NT2/D1 (cell line): ENCODE results near the gene KDM2B.

Experiments
- DNase-seq: peaks from one replicate; pipeline ENCODE4 v3.0.0-alpha.2; 2011; ENCODE audit warnings: low read depth, low spot score
- H3K27me3 ChIP-seq: 2 replicates; pipeline ENCODE4 v1.6.0; 2011; ENCODE audit warnings: mild to moderate bottlenecking; ENCODE audit not compliant: insufficient read length, insufficient read depth
- H3K36me3 ChIP-seq: 2 replicates; pipeline ENCODE4 v1.6.1; 2011; ENCODE audit warnings: mild to moderate bottlenecking, low read length, mixed read lengths; ENCODE audit not compliant: insufficient read depth, insufficient read length
- H3K4me1 ChIP-seq: 2 replicates; pipeline ENCODE4 v1.5.1; 2011; ENCODE audit not compliant: insufficient read depth, insufficient read length
- H3K4me3 ChIP-seq: 2 replicates; pipeline ENCODE4 v1.5.1; 2011; ENCODE audit warnings: low read depth; ENCODE audit not compliant: insufficient read length
- H3K9ac ChIP-seq: 2 replicates; pipeline ENCODE4 v1.6.0; 2011; ENCODE audit warnings: low read depth; ENCODE audit not compliant: insufficient read length
- H3K9me3 ChIP-seq: 2 replicates; pipeline ENCODE4 v1.5.1; 2011; ENCODE audit warnings: mild to moderate bottlenecking, low read length; ENCODE audit not compliant: insufficient read depth
- SUZ12 ChIP-seq: IDR thresholded peaks from 2 replicates; pipeline ENCODE4 v1.6.1; 2011; ENCODE audit not compliant: insufficient read length, insufficient read depth; ENCODE audit errors: extremely low read depth
- YY1 ChIP-seq: IDR thresholded peaks from 2 replicates; pipeline ENCODE4 v1.6.1; 2011; ENCODE audit not compliant: insufficient read length, insufficient read depth
- ZNF274 ChIP-seq: IDR thresholded peaks from 2 replicates; pipeline ENCODE4 v1.6.1; 2011; ENCODE audit warnings: mild to moderate bottlenecking, low read depth, low read length

Gene KDM2B

GRCh38 chr12:121516437-121517011 lies 64.3 kb downstream of the KDM2B start:
- Histone ChIP-seq H3K4me3 (no peak overlapping the region), H3K36me3 (peaks cover 56% of the 10 kb centered on the region), H3K4me1 (peaks cover 23% of the 10 kb centered on the region), H3K9me3 (peaks cover 6% of the 10 kb centered on the region; the same call in 1 of the 2 replicates), H3K27me3 (no peaks in the 10 kb centered on the region), H3K9ac (no peak overlapping the region)
- TF ChIP-seq ZNF274, result no peak
- no peak for TF ChIP-seq SUZ12
- no peak for TF ChIP-seq YY1
- DNase-seq, result no peak

GRCh38 chr12:121515615-121516014 lies 65.2 kb downstream of the KDM2B start:
- Histone ChIP-seq H3K4me3 (no peak overlapping the region), H3K4me1 (peaks cover 14% of the 10 kb centered on the region), H3K36me3 (peaks cover 48% of the 10 kb centered on the region), H3K9ac (no peak overlapping the region), H3K9me3 (peaks cover 6% of the 10 kb centered on the region; the same call in 1 of the 2 replicates), H3K27me3 (no peaks in the 10 kb centered on the region)
- no peak for DNase-seq
- TF ChIP-seq ZNF274, result no peak
- no peak for TF ChIP-seq YY1
- TF ChIP-seq SUZ12, result no peak

DNA sequence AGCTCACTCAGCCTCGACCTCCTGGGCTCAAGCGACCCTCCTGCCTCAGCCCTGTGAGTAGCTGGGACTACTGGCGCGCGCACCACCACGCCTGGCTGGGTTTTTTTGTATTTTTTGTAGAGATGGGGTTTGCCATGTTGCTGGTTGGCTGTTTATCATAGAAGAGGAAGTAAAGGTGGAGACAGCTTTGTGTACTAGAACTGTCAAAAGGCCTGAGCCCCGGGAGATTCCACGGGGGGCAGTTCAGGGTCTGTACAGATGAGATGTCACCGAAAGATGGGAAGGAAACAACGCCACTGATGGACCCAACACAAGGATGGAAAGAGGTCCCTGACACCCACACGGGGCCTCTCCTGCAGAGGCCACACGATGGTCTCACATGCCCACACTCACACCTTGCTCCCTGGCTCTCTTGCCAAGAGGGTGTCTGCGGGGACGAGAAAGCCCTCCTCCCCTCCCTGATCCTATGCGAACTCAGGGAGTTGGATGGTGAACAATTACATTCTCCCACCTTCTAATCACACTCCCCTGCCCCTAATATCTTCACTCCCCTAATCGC lies 66.6 kb downstream of the KDM2B start:
- peaks cover 10% of the 10 kb centered on the region for H3K4me1 ChIP-seq
- DNase-seq, result no peak
- H3K36me3 ChIP-seq, result peaks cover 50% of the 10 kb centered on the region
- H3K27me3 ChIP-seq, result no peaks in the 10 kb centered on the region
- H3K4me3 ChIP-seq, result no peak overlapping the region
- TF ChIP-seq SUZ12 (no peak), ZNF274 (no peak), YY1 (no peak)
- peaks cover 6% of the 10 kb centered on the region; the same call in 1 of the 2 replicates for H3K9me3 ChIP-seq
- no peak overlapping the region for H3K9ac ChIP-seq

DNA sequence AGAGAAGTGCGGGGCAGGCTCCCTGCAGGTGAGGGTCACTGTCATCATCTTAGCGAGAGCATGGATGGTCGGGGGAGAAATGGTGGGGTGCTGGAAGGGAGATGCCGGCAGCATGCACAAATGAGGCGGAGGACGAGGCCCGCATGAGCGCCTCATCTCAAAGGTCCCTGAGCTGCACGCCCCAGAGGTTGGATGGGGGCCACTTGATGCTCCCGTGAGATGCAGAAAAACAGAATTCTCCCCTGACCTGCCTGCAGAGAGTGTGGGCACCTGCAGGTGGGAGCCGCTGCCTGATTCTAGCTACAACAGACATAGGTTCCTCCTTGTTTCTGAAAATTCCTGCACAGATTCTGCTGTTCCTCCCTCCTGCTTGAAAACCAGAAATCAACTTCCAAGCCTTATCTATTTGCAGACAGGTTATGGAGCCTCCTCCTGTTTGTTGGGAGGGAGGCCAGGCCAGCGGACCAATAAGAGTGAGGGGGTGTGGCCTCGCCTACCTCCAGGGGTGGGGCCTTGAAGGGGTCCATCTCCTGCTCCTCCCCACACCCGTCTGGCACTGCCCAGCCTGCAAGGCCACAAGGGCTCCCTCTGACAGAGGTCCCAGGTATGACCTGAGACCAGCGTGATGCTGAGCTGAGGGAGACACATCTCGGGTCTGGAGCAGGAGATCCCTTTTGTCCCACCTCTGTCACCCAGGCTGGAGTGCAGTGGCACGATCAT lies 67.2 kb downstream of the KDM2B start:
- H3K4me3 ChIP-seq, result no peak overlapping the region

DNA sequence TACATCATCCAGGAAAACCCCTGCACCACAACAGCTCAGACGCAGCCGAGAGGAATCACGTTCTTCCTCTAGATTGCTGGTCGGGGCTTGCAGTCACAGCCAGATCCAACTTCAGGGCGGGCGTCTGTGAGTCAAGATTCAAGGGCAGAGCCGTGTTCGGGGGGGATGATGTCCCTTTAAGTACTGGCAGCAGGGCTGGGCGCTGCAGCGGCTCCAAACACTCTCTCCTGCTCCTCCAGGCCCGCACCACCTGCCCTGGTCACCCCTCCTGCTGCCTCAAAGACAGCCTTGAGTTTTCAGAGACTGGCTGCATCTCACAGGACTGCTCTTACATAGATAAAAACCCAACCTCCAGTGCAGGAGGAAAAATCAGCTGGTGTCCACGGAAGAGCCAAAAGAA lies 68.3 kb downstream of the KDM2B start:
- no peak for TF ChIP-seq YY1
- TF ChIP-seq ZNF274, result no peak
- TF ChIP-seq SUZ12, result no peak
- no peaks in the 10 kb centered on the region for H3K27me3 ChIP-seq
- no peak overlapping the region for H3K4me3 ChIP-seq
- no peak overlapping the region for H3K9ac ChIP-seq
- no peak for DNase-seq
- H3K9me3 ChIP-seq, result peaks cover 6% of the 10 kb centered on the region; the same call in 1 of the 2 replicates
- H3K4me1 ChIP-seq, result peaks cover 10% of the 10 kb centered on the region
- peaks cover 55% of the 10 kb centered on the region for H3K36me3 ChIP-seq

More for the DNA sequence above, 67.2 kb downstream of the KDM2B start:
- no peak for DNase-seq
- peaks cover 10% of the 10 kb centered on the region for H3K4me1 ChIP-seq
- peaks cover 6% of the 10 kb centered on the region; the same call in 1 of the 2 replicates for H3K9me3 ChIP-seq
- no peak for TF ChIP-seq ZNF274
- no peak for TF ChIP-seq YY1
- no peak for TF ChIP-seq SUZ12
- no peaks in the 10 kb centered on the region for H3K27me3 ChIP-seq
- H3K9ac ChIP-seq, result no peak overlapping the region
- H3K36me3 ChIP-seq, result peaks cover 49% of the 10 kb centered on the region

DNA sequence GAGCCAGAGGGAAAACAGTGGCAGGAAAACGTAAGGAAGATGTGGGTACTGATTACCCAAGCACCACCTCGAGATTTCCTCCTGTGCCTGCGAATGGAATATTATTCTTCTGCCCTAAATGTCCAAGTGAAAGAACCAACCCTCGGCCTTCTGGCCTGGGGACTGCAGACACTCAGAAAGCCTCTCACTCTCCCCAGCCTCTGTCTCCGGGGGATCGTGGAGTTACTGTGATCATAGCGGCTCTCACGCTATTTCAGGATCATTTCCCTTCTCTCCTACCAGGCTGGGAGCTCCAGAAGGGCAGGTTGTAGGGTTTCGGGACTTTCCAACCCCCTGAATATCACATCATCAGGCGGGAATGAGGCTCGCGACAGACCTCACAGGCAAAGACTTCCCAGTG lies 68.9 kb downstream of the KDM2B start:
- peaks cover 10% of the 10 kb centered on the region for H3K4me1 ChIP-seq
- H3K36me3 ChIP-seq, result peaks cover 61% of the 10 kb centered on the region
- H3K4me3 ChIP-seq, result no peak overlapping the region
- TF ChIP-seq SUZ12 (no peak), ZNF274 (no peak), YY1 (no peak)
- no peak overlapping the region for H3K9ac ChIP-seq
- H3K9me3 ChIP-seq, result peaks cover 6% of the 10 kb centered on the region; the same call in 1 of the 2 replicates
- no peak for DNase-seq
- H3K27me3 ChIP-seq, result no peaks in the 10 kb centered on the region

- Histone ChIP-seq H3K9ac (no peak overlapping the region), H3K4me1 (peaks cover 3% of the 10 kb centered on the region), H3K9me3 (no peaks in the 10 kb centered on the region), H3K36me3 (peaks cover 67% of the 10 kb centered on the region), H3K27me3 (no peaks in the 10 kb centered on the region), H3K4me3 (no peak overlapping the region)
- TF ChIP-seq YY1, result no peak
- TF ChIP-seq SUZ12, result no peak
- no peak for TF ChIP-seq ZNF274
- DNase-seq, result no peak
Observed at GRCh38 chr12:121509339-121509738, 71.5 kb downstream of the KDM2B start.
